IgD-negative memory B cell (primary cell): Measurements from ENCODE around the gene FSD2. TPM values are rescaled to one million over a fixed set of nuclear protein-coding genes. Genes with fewer than 3 reads are reported as not detected.
"Not testable (repeated sequence)": the region's sequence is repeated elsewhere in the genome, so short reads cannot be mapped to it uniquely, and the experiment has no call there.

Experiments
- H3K27ac Mint-ChIP-seq, 3 donors: one replicate each; pipeline ENCODE4 v1.8.0; 2020 to 2022; ENCODE audit warnings: mild to moderate bottlenecking in 3 of 3, mixed read lengths in 3 of 3, moderate library complexity in 1 of 3
- H3K27me3 Mint-ChIP-seq: one replicate; pipeline ENCODE4 v1.8.0; 2021; ENCODE audit warnings: mixed read lengths
- H3K36me3 Mint-ChIP-seq: one replicate; pipeline ENCODE4 v1.8.0; 2020; ENCODE audit warnings: mild to moderate bottlenecking, mixed read lengths
- H3K4me1 Mint-ChIP-seq, 3 donors: one replicate each; pipeline ENCODE4 v1.8.0; 2020 to 2022; ENCODE audit warnings: mixed read lengths in 3 of 3, mild to moderate bottlenecking in 1 of 3
- H3K4me3 Mint-ChIP-seq, 4 donors: one replicate each; pipeline ENCODE4 v1.8.0; 2020 to 2022; ENCODE audit warnings: mild to moderate bottlenecking in 4 of 4, mixed read lengths in 4 of 4, moderate library complexity in 3 of 4
- H3K9me3 Mint-ChIP-seq, 3 donors: one replicate each; pipeline ENCODE4 v1.8.0; 2020 to 2021; ENCODE audit warnings: mixed read lengths in 3 of 3, mild to moderate bottlenecking in 1 of 3
- polyA plus RNA-seq: library from polyadenylated mRNA; unstranded; fragments of 300-500 nt; fragmentation: Illumina TruSeq; gene quantifications from one replicate; pipeline ENCODE4 v1.2.3, GENCODE V29; 2021

FSD2 gene
- polyA plus RNA-seq, 1 donor from 2014 or later: 0.09 TPM

GRCh38 chr15:82709421-82710207 lies 96.3 kb downstream of the FSD2 start, which contains the start of gene AP3B2:
AP3B2 (minus strand) TSS chr15:82709875; CDS start chr15:82709706, 169 bp downstream.
- peak within 1 kb of the TSS; percentile 61 to 86 (median 78) for H3K4me3 Mint-ChIP-seq
- H3K9me3 Mint-ChIP-seq: no peaks in the 10 kb centered on the region
- H3K4me1 Mint-ChIP-seq: no peaks in the 10 kb centered on the region
- H3K36me3 Mint-ChIP-seq: no peaks in the 10 kb centered on the region
- H3K27ac Mint-ChIP-seq: no peak within 1 kb of the TSS
- H3K27me3 Mint-ChIP-seq: peaks cover 12% of the 10 kb centered on the region

GRCh38 chr15:82709081-82709420 lies 96.8 kb downstream of the FSD2 start:
- Mint-ChIP-seq H3K27me3 (peaks cover 12% of the 10 kb centered on the region), H3K27ac (no peak overlapping the region)

GRCh38 chr15:82705856-82706255 lies 100.0 kb downstream of the FSD2 start:
- not testable (repeated sequence) for H3K27me3 Mint-ChIP-seq, H3K4me1 Mint-ChIP-seq, H3K9me3 Mint-ChIP-seq

More at GRCh38 chr15:82709081-82709420, 96.8 kb downstream of the FSD2 start:
- Mint-ChIP-seq H3K4me3 (no peak overlapping the region), H3K9me3 (no peaks in the 10 kb centered on the region), H3K36me3 (no peaks in the 10 kb centered on the region), H3K4me1 (no peaks in the 10 kb centered on the region)

More at GRCh38 chr15:82705856-82706255, 100.0 kb downstream of the FSD2 start:
- H3K27ac Mint-ChIP-seq, H3K4me3 Mint-ChIP-seq, H3K36me3 Mint-ChIP-seq: not testable (repeated sequence)

Other genes with a start within 250 kb of the FSD2 start
- gene CPEB1, start 158.7 kb downstream of the FSD2 start, polyA plus RNA-seq: 0.11 TPM
- gene AP3B2, start 96.2 kb downstream of the FSD2 start, polyA plus RNA-seq: 0.35 TPM
- gene WHAMM, start 3.6 kb upstream of the FSD2 start, polyA plus RNA-seq: 3.4 TPM
- 2.7 TPM for gene HOMER2, start 146.7 kb upstream of the FSD2 start, polyA plus RNA-seq
- gene RAMAC, start 180.1 kb upstream of the FSD2 start, polyA plus RNA-seq: 38.2 TPM
- 54.5 TPM for gene C15orf40, start 205.6 kb upstream of the FSD2 start, polyA plus RNA-seq